H7 (cell line): ENCODE measurements around the gene NLGN4Y. TPM values are rescaled to one million over a fixed set of nuclear protein-coding genes. Genes with fewer than 3 reads are reported as not detected.
"Not testable (repeated sequence)": the region's sequence is repeated elsewhere in the genome, so short reads cannot be mapped to it uniquely, and the experiment has no call there.

ENCODE experiments used
- DNase-seq: peaks from one replicate; pipeline ENCODE4 v3.0.0; 2012
- H3K27me3 ChIP-seq: 2 replicates; pipeline ENCODE4 v1.6.0; 2011; ENCODE audit warnings: mild to moderate bottlenecking, low read length; ENCODE audit not compliant: control insufficient read depth, insufficient read depth
- H3K36me3 ChIP-seq: replicated peaks from 2 replicates; pipeline ENCODE4 v1.5.1; 2011; ENCODE audit warnings: low read length; ENCODE audit not compliant: control insufficient read depth, insufficient read depth
- H3K4me3 ChIP-seq: 2 replicates; pipeline ENCODE4 v1.5.1; 2011; ENCODE audit warnings: low read depth, mild to moderate bottlenecking, control low read depth, low read length, moderate library complexity; ENCODE audit not compliant: insufficient read depth
- total RNA-seq: library from RNA; depleted of rRNA; stranded (reverse); fragments of >200 nt; shearing (Covaris generic); gene quantifications from 2 replicates; pipeline ENCODE4 v1.2.3, GENCODE V29; 2014

NLGN4Y gene
- total RNA-seq, 1 experiment from 2014 or later = not detected

- Histone ChIP-seq H3K36me3 (no peaks in the 10 kb centered on the region), H3K27me3 (no peaks in the 10 kb centered on the region), H3K4me3 (no peak overlapping the region)
- no peak for DNase-seq
Observed at GRCh38 chrY:14837466-14837865, 313.1 kb downstream of the NLGN4Y start.

- Histone ChIP-seq H3K4me3 (no peak overlapping the region), H3K27me3 (no peaks in the 10 kb centered on the region), H3K36me3 (no peaks in the 10 kb centered on the region)
- no peak for DNase-seq
Observed at GRCh38 chrY:14850734-14851133, 326.4 kb downstream of the NLGN4Y start.

- no peak for DNase-seq
- Histone ChIP-seq H3K4me3 (no peak overlapping the region), H3K36me3 (no peaks in the 10 kb centered on the region), H3K27me3 (no peaks in the 10 kb centered on the region)
Observed at GRCh38 chrY:14860448-14860847, 336.1 kb downstream of the NLGN4Y start.

GRCh38 chrY:14861033-14861432 lies 336.7 kb downstream of the NLGN4Y start:
- DNase-seq, H3K36me3 ChIP-seq, H3K27me3 ChIP-seq, H3K4me3 ChIP-seq: not testable (repeated sequence)

- no peak overlapping the region for H3K4me3 ChIP-seq
- no peak for DNase-seq
- no peaks in the 10 kb centered on the region for H3K27me3 ChIP-seq
- H3K36me3 ChIP-seq = no peaks in the 10 kb centered on the region
Observed at GRCh38 chrY:14871971-14872370, 347.6 kb downstream of the NLGN4Y start.
